K562 (cell line): ENCODE results near the gene CNPY3. TPM values are rescaled to one million over a fixed set of nuclear protein-coding genes. Genes with fewer than 3 reads are reported as not detected.

Experiments used
- BCLAF1 ChIP-seq, 2 experiments: fragments of 450-650 bp in 1 of 2; IDR thresholded peaks; 2 replicates each; pipeline ENCODE4 v1.6.1; 2011 to 2017; ENCODE audit warnings: low read depth in 2 of 2, antibody characterized with exemption in 1 of 2, borderline replicate concordance in 1 of 2, low read length in 1 of 2, mild to moderate bottlenecking in 1 of 2, mixed read lengths in 1 of 2; ENCODE audit not compliant: control insufficient read depth in 1 of 2
- FUS ChIP-seq: fragments of 200-400 bp; formaldehyde crosslinking; optimal IDR thresholded peaks from 2 replicates; pipeline ENCODE3; 2017; ENCODE audit warnings: low read depth, low read length
- GABPB1 ChIP-seq: sonication (generic); formaldehyde crosslinking; IDR thresholded peaks from 2 replicates; pipeline ENCODE4 v1.8.0; 2022; ENCODE audit warnings: mild to moderate bottlenecking, missing genetic modification reagents
- IRF1 ChIP-seq: sonication (generic); formaldehyde crosslinking; IDR thresholded peaks from 2 replicates; pipeline ENCODE4 v1.8.0; 2022; ENCODE audit warnings: missing genetic modification reagents, mild to moderate bottlenecking, borderline replicate concordance
- SP2 ChIP-seq: IDR thresholded peaks from 2 replicates; pipeline ENCODE4 v1.6.1; 2011; ENCODE audit warnings: mild to moderate bottlenecking, low read depth, low read length, moderate library complexity; ENCODE audit not compliant: poor library complexity, severe bottlenecking; ENCODE audit errors: extremely low read depth
- TFAP4 ChIP-seq: sonication (generic); formaldehyde crosslinking; IDR thresholded peaks from 2 replicates; pipeline ENCODE4 v1.8.0; 2022; ENCODE audit warnings: missing genetic modification reagents, mild to moderate bottlenecking, moderate library complexity, borderline replicate concordance
- ZBTB40 ChIP-seq, 2 experiments: fragments of 450-650 bp in 1 of 2; sonication (generic) in 1 of 2; formaldehyde crosslinking in 1 of 2; IDR thresholded peaks; 2 replicates each; pipeline versions ENCODE4 v1.7.1 to v1.9.0; 2016 to 2022; ENCODE audit warnings: inconsistent platforms in 1 of 2, mild to moderate bottlenecking in 1 of 2, missing genetic modification reagents in 1 of 2
- ZNF311 ChIP-seq: fragments of 250-450 bp; sonication (Bioruptor Pico); IDR thresholded peaks from 2 replicates; pipeline ENCODE4 v1.4.0; 2020; ENCODE audit warnings: mild to moderate bottlenecking, moderate library complexity
- polyA plus RNA-seq, 8 experiments: library from polyadenylated mRNA; depleted of rRNA in 4 of 8; stranded (reverse) in 5 of 8; unstranded in 3 of 8; fragments of >200 nt; fragmentation: Nextera tagmentation in 2 of 8; fragmentation: Illumina TruSeq in 1 of 8; extraction: Ambion mirVana in 2 of 8; extraction: Trizol in 1 of 8; gene quantifications; 2 replicates each; pipeline versions ENCODE4 v1.2.1 to v1.2.3, GENCODE V29; 2011 to 2014; ENCODE audit warnings: inconsistent platforms in 1 of 8, missing spikeins in 1 of 8
- total RNA-seq, 7 experiments: library from RNA; depleted of rRNA in 6 of 7; stranded (reverse); fragments of >200 nt in 6 of 7; fragmentation: Illumina TruSeq in 2 of 7; extraction: Trizol in 2 of 7; gene quantifications; 2 replicates each; pipeline versions ENCODE4 v1.2.1 to v1.2.3, GENCODE V29; 2011 to 2021; ENCODE audit warnings: low replicate concordance in 1 of 7

Gene CNPY3
- total and polyA plus RNA-seq, 9 of the 15 experiments (the other 6 are each of a cell fraction or from before 2014, with no cell fraction given): 2.4 to 37.4 (median 21.2) TPM

GRCh38 chr6:42978839-42979522 lies 49.7 kb downstream of the CNPY3 start, which contains the start of gene PEX6 (continued):
- TF ChIP-seq ZBTB40 (IDR thresholded peaks at IDR 0.05) (peak; percentile 95), ZBTB40 (CRISPR knock-in tag; IDR thresholded peaks at IDR 0.05) (no peak), SP2 (peak; percentile 21), IRF1 (CRISPR knock-in tag) (no peak), BCLAF1 (IDR thresholded peaks at IDR 0.05; ENCODE audit: borderline replicate concordance in 1 of 2, control insufficient read depth in 1 of 2, low read depth in 2 of 2, low read length in 1 of 2) (0 out of 4 replicates have a peak, but pooled peaks of 1 of the 2 experiments have one; percentile 24), FUS (peak; percentile 53), TFAP4 (CRISPR knock-in tag) (0 out of 2 replicates have a peak, but pooled peaks have one; percentile 51), GABPB1 (CRISPR knock-in tag) (peak; percentile 84), ZNF311 (CRISPR knock-in tag) (no peak)
